ENCODE measurements around the gene PTPRN2.

- TF ChIP-seq, protein P1, sequence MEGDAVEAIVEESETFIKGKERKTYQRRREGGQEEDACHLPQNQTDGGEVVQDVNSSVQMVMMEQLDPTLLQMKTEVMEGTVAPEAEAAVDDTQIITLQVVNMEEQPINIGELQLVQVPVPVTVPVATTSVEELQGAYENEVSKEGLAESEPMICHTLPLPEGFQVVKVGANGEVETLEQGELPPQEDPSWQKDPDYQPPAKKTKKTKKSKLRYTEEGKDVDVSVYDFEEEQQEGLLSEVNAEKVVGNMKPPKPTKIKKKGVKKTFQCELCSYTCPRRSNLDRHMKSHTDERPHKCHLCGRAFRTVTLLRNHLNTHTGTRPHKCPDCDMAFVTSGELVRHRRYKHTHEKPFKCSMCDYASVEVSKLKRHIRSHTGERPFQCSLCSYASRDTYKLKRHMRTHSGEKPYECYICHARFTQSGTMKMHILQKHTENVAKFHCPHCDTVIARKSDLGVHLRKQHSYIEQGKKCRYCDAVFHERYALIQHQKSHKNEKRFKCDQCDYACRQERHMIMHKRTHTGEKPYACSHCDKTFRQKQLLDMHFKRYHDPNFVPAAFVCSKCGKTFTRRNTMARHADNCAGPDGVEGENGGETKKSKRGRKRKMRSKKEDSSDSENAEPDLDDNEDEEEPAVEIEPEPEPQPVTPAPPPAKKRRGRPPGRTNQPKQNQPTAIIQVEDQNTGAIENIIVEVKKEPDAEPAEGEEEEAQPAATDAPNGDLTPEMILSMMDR (IDR thresholded peaks at IDR 0.05), result no peak
- TF ChIP-seq ZFX (IDR thresholded peaks at IDR 0.05; ENCODE audit: borderline replicate concordance), result no peak
These were observed 273.2 kb downstream of the PTPRN2 start for GRCh38 chr7:158314394-158314793.
